ENCODE results near the gene SLC39A11. TPM values are rescaled to one million over a fixed set of nuclear protein-coding genes. Genes with fewer than 3 reads are reported as not detected.
"Not testable (repeated sequence)": the region's sequence is repeated elsewhere in the genome, so short reads cannot be mapped to it uniquely, and the experiment has no call there.

The SLC39A11 gene
- total RNA-seq, 1 donor from 2014 or later, result 4.9 TPM

DNA sequence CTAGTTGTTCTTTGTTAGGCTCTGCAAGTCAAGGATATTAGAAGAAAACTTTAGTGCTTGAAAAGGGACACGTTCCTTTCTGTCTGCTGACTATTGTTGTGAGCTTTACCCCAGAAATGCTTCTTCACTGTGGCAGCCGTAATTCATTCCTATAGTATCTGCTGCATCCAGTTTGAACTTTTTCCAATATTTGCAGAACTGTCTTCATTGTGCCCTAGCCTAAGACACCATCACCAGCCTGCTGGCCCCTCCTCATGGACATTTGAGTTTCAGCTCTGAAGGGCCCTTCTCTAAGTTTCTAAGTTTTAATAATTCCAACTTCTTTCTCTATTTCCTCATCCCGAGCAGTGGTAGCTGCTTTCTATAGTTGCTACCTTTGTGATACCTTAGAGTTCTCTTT, 91.7 kb downstream of the SLC39A11 start:
- TF ChIP-seq, protein P1, sequence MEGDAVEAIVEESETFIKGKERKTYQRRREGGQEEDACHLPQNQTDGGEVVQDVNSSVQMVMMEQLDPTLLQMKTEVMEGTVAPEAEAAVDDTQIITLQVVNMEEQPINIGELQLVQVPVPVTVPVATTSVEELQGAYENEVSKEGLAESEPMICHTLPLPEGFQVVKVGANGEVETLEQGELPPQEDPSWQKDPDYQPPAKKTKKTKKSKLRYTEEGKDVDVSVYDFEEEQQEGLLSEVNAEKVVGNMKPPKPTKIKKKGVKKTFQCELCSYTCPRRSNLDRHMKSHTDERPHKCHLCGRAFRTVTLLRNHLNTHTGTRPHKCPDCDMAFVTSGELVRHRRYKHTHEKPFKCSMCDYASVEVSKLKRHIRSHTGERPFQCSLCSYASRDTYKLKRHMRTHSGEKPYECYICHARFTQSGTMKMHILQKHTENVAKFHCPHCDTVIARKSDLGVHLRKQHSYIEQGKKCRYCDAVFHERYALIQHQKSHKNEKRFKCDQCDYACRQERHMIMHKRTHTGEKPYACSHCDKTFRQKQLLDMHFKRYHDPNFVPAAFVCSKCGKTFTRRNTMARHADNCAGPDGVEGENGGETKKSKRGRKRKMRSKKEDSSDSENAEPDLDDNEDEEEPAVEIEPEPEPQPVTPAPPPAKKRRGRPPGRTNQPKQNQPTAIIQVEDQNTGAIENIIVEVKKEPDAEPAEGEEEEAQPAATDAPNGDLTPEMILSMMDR (IDR thresholded peaks at IDR 0.05), result no peak
- DNase-seq (ENCODE audit: low spot score in 2 of 2), result no peak
- no peak overlapping the region for H3K4me3 ChIP-seq
- H3K36me3 ChIP-seq, result no peaks in the 10 kb centered on the region
- H3K27ac ChIP-seq, result no peak overlapping the region
- H3K4me1 ChIP-seq, result no peaks in the 10 kb centered on the region
- intact Hi-C loops (cut with DNase I), result no loop called here
- H3K9me3 ChIP-seq, result no peaks in the 10 kb centered on the region
- no peaks in the 10 kb centered on the region for H3K27me3 ChIP-seq

DNA sequence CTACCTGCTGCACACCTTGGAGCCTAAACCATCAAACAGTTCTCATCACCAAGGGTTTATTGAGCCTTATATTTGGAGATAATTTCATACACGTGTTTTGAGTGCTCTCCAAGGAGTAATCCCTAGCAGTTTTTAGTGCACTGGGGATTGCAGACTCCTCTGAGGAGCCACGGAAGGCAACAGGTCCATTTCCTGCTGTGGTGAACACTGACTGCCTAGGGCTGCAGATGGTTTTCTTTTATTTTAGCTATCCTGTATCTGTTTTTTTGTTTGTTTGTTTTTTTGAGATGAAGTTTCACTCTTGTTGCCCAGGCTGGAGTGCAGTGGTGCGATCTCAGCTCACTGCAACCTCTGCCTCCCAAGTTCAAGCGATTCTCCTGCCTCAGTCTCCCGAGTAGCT, 93.0 kb downstream of the SLC39A11 start:
- H3K9me3 ChIP-seq; H3K36me3 ChIP-seq; H3K4me1 ChIP-seq; H3K27ac ChIP-seq; intact Hi-C loops (cut with DNase I); H3K27me3 ChIP-seq; H3K4me3 ChIP-seq; DNase-seq (ENCODE audit: low spot score in 2 of 2): not testable (repeated sequence)

DNA sequence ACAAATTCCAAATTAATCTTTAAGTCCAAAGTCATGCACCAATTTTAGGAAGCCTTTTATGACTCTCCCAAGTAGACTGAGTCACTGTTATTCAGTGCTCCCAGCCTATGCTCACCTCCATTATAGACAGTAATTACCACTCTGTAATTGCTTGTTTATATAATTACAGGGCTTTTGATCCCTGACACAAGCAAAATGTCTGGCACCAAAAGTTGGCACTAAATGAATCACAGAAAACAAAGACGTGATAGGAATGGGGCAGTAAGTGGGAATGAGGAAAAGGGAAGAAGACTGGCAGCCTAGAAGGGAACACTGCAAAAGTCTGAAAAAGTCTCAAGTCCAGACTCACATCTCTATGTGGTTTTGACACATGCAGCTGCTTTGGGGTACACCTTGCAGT, 94.1 kb downstream of the SLC39A11 start:
- TF ChIP-seq, protein P1 (IDR thresholded peaks at IDR 0.05), result no peak
- no peaks in the 10 kb centered on the region for H3K36me3 ChIP-seq
- intact Hi-C loops (cut with DNase I), result no loop called here
- no peak for DNase-seq (ENCODE audit: low spot score in 2 of 2)
- H3K27me3 ChIP-seq, result no peaks in the 10 kb centered on the region
- H3K27ac ChIP-seq, result no peak overlapping the region
- H3K9me3 ChIP-seq, result no peaks in the 10 kb centered on the region
- no peak overlapping the region for H3K4me3 ChIP-seq
- no peaks in the 10 kb centered on the region for H3K4me1 ChIP-seq

DNA sequence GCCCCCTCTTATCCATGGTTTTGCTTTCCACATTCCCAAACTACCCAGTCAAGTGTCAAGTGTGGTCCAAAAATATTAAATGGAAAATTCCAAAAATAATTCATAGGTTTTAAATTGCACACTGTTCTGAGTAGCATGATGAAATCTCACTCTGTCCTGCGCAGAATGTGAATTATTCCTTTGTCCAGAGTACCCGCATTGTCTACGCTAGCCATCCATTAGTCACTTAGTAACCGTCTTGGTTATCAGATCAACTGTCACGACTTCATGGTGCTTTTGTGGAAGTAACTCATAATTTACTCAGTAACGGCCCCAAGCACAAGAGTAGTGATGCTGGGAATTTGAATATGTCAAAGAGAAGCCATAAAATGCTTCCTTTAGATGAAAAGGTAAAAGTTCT, 94.9 kb downstream of the SLC39A11 start:
- TF ChIP-seq, protein P1 (IDR thresholded peaks at IDR 0.05), result no peak
- no peak for DNase-seq (ENCODE audit: low spot score in 2 of 2)
- intact Hi-C loops (cut with DNase I), result no loop called here
- Histone ChIP-seq H3K27me3 (no peaks in the 10 kb centered on the region), H3K9me3 (no peaks in the 10 kb centered on the region), H3K36me3 (no peaks in the 10 kb centered on the region), H3K27ac (no peak overlapping the region), H3K4me3 (no peak overlapping the region), H3K4me1 (no peaks in the 10 kb centered on the region)

DNA sequence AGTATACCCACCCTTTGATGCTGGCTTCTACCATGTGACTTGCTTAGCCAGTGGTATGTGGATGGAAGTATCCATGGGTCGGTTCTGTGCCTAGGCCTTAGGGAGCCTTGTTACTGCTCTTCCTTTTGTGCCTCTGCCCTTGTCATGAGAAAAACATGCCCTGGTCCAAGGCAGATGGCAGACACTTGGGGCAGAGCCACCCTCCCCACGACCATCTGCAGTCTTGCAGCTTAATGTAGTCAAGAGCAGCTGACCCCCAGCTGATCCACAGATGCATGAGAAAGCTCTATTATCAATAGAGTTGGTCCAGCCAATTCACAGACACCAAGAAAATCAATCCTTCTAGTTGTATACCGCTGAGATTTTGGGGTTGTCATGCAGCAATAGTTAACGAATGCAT, 95.7 kb downstream of the SLC39A11 start:
- no peaks in the 10 kb centered on the region for H3K27me3 ChIP-seq
- no peaks in the 10 kb centered on the region for H3K4me1 ChIP-seq
- H3K4me3 ChIP-seq, result no peak overlapping the region
- DNase-seq (ENCODE audit: low spot score in 2 of 2), result no peak
- H3K9me3 ChIP-seq, result no peaks in the 10 kb centered on the region
- H3K36me3 ChIP-seq, result no peaks in the 10 kb centered on the region
- no peak overlapping the region for H3K27ac ChIP-seq
- intact Hi-C loops (cut with DNase I), result no loop called here
- TF ChIP-seq, protein P1 (IDR thresholded peaks at IDR 0.05), result no peak

DNA sequence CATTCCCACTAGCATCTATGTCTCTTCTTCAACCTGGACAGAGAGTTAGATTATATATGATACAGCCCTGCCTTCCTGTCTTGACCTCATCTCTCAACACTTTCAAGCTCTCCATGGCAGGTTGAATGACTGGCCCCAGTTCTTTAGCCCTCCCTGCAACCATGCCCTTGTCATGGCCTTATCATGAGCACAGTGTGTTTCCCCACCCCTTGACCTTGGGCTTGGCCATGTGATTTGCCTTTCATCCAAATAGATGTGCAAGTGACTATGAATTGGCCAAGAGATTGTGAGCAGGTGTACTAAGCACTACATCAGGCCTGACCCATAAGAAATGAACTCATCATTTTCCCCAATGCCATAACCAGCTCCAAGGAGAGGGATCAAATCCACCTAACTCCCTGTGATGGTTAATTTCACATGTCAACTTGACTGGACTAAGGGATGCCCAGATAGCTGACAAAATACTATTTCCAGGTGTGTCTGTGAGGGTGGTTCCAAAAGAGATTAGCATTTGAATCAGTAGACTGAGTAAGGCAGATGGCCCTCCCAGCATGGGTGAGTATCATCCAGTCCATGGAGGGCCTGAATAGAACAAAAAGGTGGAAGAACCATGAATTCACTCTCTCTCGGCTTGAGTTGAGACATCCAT, 97.4 kb downstream of the SLC39A11 start:
- intact Hi-C loops (cut with DNase I), result no loop called here
- Histone ChIP-seq H3K4me1 (no peaks in the 10 kb centered on the region), H3K9me3 (no peaks in the 10 kb centered on the region), H3K27me3 (no peaks in the 10 kb centered on the region), H3K4me3 (no peak overlapping the region), H3K27ac (no peak overlapping the region), H3K36me3 (no peaks in the 10 kb centered on the region)
- TF ChIP-seq, protein P1 (IDR thresholded peaks at IDR 0.05), result no peak
- no peak for DNase-seq (ENCODE audit: low spot score in 2 of 2)

DNA sequence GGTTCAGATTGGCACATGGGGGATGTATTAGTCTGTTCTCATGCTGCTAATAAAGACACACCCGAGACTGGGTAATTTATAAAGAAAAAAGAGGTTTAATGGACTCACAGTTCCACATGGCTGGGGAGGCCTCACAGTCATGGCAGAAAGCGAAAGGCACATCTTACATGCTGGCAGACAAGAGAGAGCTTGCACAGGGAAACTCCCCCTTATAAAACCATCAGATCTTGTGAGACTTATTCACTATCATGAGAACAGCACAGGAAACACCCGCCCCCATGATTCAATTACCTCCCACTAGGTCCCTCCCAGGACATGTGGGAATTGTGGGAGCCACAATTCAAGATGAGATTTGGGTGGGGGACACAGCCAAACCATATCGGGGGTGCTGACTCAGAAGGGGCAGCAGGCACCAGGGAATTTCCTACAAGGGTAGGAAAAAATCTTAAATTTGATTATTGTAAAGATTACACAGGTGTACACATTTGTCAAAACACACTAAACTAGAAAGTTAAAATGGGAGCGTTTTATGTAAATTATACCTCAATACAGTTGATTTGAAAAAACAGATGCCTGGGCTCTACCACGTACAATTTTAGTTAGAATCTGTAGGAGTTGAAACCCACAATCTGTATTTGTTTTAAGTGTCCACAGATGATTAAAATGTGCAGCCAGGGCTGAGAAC, 99.6 kb downstream of the SLC39A11 start:
- H3K27me3 ChIP-seq; H3K27ac ChIP-seq; H3K4me1 ChIP-seq; DNase-seq (ENCODE audit: low spot score in 2 of 2); intact Hi-C loops (cut with DNase I); H3K9me3 ChIP-seq; H3K4me3 ChIP-seq; H3K36me3 ChIP-seq: not testable (repeated sequence)
